HepG2 (cell line): Measurements from ENCODE around the gene PHYH. TPM values are rescaled to one million over a fixed set of nuclear protein-coding genes. Genes with fewer than 3 reads are reported as not detected.

Experiments
- ARHGAP35 ChIP-seq: sonication (generic); formaldehyde crosslinking; IDR thresholded peaks from 2 replicates; pipeline ENCODE4 v1.9.0; 2022; ENCODE audit warnings: mild to moderate bottlenecking, inconsistent platforms, moderate library complexity, missing genetic modification reagents, borderline replicate concordance
- PREB ChIP-seq: sonication (generic); formaldehyde crosslinking; IDR thresholded peaks from 2 replicates; pipeline ENCODE4 v1.4.0; 2020; ENCODE audit warnings: missing genetic modification reagents
- PTBP1 ChIP-seq: fragments of 200-400 bp; formaldehyde crosslinking; IDR thresholded peaks from 2 replicates; pipeline ENCODE4 v1.6.1; 2018; ENCODE audit warnings: low read length, low read depth; ENCODE audit not compliant: poor library complexity, severe bottlenecking
- RAD51 ChIP-seq: fragments of 450-650 bp; IDR thresholded peaks from 2 replicates; pipeline ENCODE4 v1.6.1; 2016; ENCODE audit warnings: borderline replicate concordance
- SALL2 ChIP-seq: sonication (generic); formaldehyde crosslinking; IDR thresholded peaks from 2 replicates; pipeline ENCODE4 v1.8.1; 2023; ENCODE audit warnings: mild to moderate bottlenecking, missing genetic modification reagents, inconsistent platforms
- SMAD3 ChIP-seq: sonication (generic); formaldehyde crosslinking; IDR thresholded peaks from 2 replicates; pipeline ENCODE4 v1.4.0; 2020; ENCODE audit warnings: missing genetic modification reagents
- SMAD9 ChIP-seq: sonication (generic); formaldehyde crosslinking; IDR thresholded peaks from 2 replicates; pipeline ENCODE4 v1.5.1; 2020; ENCODE audit warnings: mild to moderate bottlenecking, missing genetic modification reagents
- SP1 ChIP-seq, 2 experiments: fragments of 450-650 bp in 1 of 2; sonication (generic) in 1 of 2; formaldehyde crosslinking in 1 of 2; IDR thresholded peaks; 2 replicates each; pipeline versions ENCODE4 v1.4.0 to v1.6.1; 2016 to 2020; ENCODE audit warnings: missing genetic modification reagents in 1 of 2
- SP140L ChIP-seq: sonication (generic); formaldehyde crosslinking; IDR thresholded peaks from 2 replicates; pipeline ENCODE4 v1.4.0; 2020; ENCODE audit warnings: missing genetic modification reagents, borderline replicate concordance
- SP5 ChIP-seq: IDR thresholded peaks from 2 replicates; pipeline ENCODE4 v1.6.1; 2016; ENCODE audit warnings: low read depth, borderline replicate concordance
- YEATS4 ChIP-seq: sonication (generic); formaldehyde crosslinking; IDR thresholded peaks from 2 replicates; pipeline ENCODE4 v1.4.0; 2020; ENCODE audit warnings: missing genetic modification reagents, borderline replicate concordance
- ZBTB7A ChIP-seq: sonication (generic); formaldehyde crosslinking; IDR thresholded peaks from 2 replicates; pipeline ENCODE4 v1.8.0; 2022; ENCODE audit warnings: mild to moderate bottlenecking, missing genetic modification reagents
- ZNF274 ChIP-seq: sonication (generic); formaldehyde crosslinking; IDR thresholded peaks from 2 replicates; pipeline ENCODE4 v1.5.1; 2020; ENCODE audit warnings: mild to moderate bottlenecking, missing genetic modification reagents
- ZNF430 ChIP-seq: sonication (generic); formaldehyde crosslinking; IDR thresholded peaks from 2 replicates; pipeline ENCODE4 v1.9.0; 2021; ENCODE audit warnings: mild to moderate bottlenecking, missing genetic modification reagents
- ZNF605 ChIP-seq: sonication (generic); formaldehyde crosslinking; IDR thresholded peaks from 2 replicates; pipeline ENCODE4 v1.8.0; 2022; ENCODE audit warnings: mild to moderate bottlenecking, missing genetic modification reagents
- ZNF660 ChIP-seq: sonication (generic); formaldehyde crosslinking; IDR thresholded peaks from 2 replicates; pipeline ENCODE4 v1.5.1; 2020; ENCODE audit warnings: mild to moderate bottlenecking, low read depth, missing genetic modification reagents, borderline replicate concordance
- ZNF782 ChIP-seq: sonication (generic); formaldehyde crosslinking; IDR thresholded peaks from 2 replicates; pipeline ENCODE4 v1.4.0; 2020; ENCODE audit warnings: missing genetic modification reagents, mild to moderate bottlenecking, borderline replicate concordance
- ZNF891 ChIP-seq: sonication (generic); formaldehyde crosslinking; IDR thresholded peaks from 2 replicates; pipeline ENCODE4 v1.5.0; 2020; ENCODE audit warnings: mild to moderate bottlenecking, missing genetic modification reagents
- ZSCAN20 ChIP-seq: sonication (generic); formaldehyde crosslinking; IDR thresholded peaks from 2 replicates; pipeline ENCODE4 v1.4.0; 2020; ENCODE audit warnings: missing genetic modification reagents, mild to moderate bottlenecking, borderline replicate concordance
- ZSCAN21 ChIP-seq: sonication (generic); formaldehyde crosslinking; IDR thresholded peaks from 2 replicates; pipeline ENCODE4 v1.8.0; 2022; ENCODE audit warnings: mild to moderate bottlenecking, missing genetic modification reagents, moderate library complexity, borderline replicate concordance
- polyA plus RNA-seq, 8 experiments: library from polyadenylated mRNA; depleted of rRNA in 3 of 8; stranded (reverse) in 7 of 8; unstranded in 1 of 8; fragments of >200 nt; fragmentation: Illumina TruSeq in 4 of 8; extraction: Trizol in 4 of 8; gene quantifications; 2 replicates each; pipeline versions ENCODE4 v1.2.1 to v1.2.3, GENCODE V29; 2011 to 2016; ENCODE audit warnings: low read depth in 4 of 8, missing spikeins in 1 of 8, mixed read lengths in 1 of 8; ENCODE audit not compliant: insufficient read depth in 1 of 8
- total RNA-seq, 5 experiments: library from RNA; depleted of rRNA; stranded (reverse); fragments of >200 nt; fragmentation: Illumina TruSeq; extraction: Trizol; gene quantifications; 2 replicates each; pipeline ENCODE4 v1.2.3, GENCODE V29; 2016; ENCODE audit warnings: low read depth in 1 of 5
- TF ChIP-seq, protein P1 (sequence below): sonication (generic); formaldehyde crosslinking; IDR thresholded peaks from 2 replicates; pipeline ENCODE4 v1.5.0; 2020; ENCODE audit warnings: missing genetic modification reagents
- TF ChIP-seq, protein P2 (sequence below): sonication (generic); formaldehyde crosslinking; IDR thresholded peaks from 2 replicates; pipeline ENCODE4 v1.4.0; 2020; ENCODE audit warnings: missing genetic modification reagents, mild to moderate bottlenecking, borderline replicate concordance
- TF ChIP-seq, protein P3 (sequence below): sonication (generic); formaldehyde crosslinking; IDR thresholded peaks from 2 replicates; pipeline ENCODE4 v1.4.0; 2020; ENCODE audit warnings: missing genetic modification reagents

Gene PHYH
- total and polyA plus RNA-seq, 2 of the 13 experiments (the other 11 are each of a cell fraction or from before 2014, with no cell fraction given) = 27.2 to 34.5 TPM

GRCh38 chr10:13291821-13292773 is 7.8 kb downstream of the PHYH start (continued):
- TF ChIP-seq, protein P1, sequence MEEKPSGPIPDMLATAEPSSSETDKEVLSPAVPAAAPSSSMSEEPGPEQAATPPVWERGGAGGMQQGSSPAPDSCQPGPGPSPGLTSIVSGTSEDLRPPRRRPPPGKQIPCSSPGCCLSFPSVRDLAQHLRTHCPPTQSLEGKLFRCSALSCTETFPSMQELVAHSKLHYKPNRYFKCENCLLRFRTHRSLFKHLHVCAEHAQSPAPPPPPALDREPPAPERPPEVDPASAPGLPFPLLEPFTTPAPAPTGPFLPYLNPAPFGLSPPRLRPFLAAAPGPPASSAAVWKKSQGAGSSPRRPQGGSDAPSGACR (CRISPR knock-in tag) = no peak
- TF ChIP-seq SP5 (no peak), SP140L (CRISPR knock-in tag) (no peak), YEATS4 (CRISPR knock-in tag) (no peak), PREB (CRISPR knock-in tag) (no peak), ZSCAN21 (CRISPR knock-in tag) (no peak), SP1 (IDR thresholded peaks at IDR 0.05) (no peak), SP1 (CRISPR knock-in tag; IDR thresholded peaks at IDR 0.05) (no peak), SALL2 (CRISPR knock-in tag) (no peak), ARHGAP35 (CRISPR knock-in tag) (no peak), RAD51 (no peak), SMAD9 (CRISPR knock-in tag) (no peak), ZSCAN20 (CRISPR knock-in tag) (no peak), SMAD3 (CRISPR knock-in tag) (no peak), ZNF891 (CRISPR knock-in tag) (no peak), ZNF782 (CRISPR knock-in tag) (no peak), ZNF274 (no peak), PTBP1 (no peak), ZBTB7A (CRISPR knock-in tag) (no peak), ZNF605 (CRISPR knock-in tag) (no peak), ZNF660 (CRISPR knock-in tag) (no peak), ZNF430 (no peak)
- TF ChIP-seq, protein P2, sequence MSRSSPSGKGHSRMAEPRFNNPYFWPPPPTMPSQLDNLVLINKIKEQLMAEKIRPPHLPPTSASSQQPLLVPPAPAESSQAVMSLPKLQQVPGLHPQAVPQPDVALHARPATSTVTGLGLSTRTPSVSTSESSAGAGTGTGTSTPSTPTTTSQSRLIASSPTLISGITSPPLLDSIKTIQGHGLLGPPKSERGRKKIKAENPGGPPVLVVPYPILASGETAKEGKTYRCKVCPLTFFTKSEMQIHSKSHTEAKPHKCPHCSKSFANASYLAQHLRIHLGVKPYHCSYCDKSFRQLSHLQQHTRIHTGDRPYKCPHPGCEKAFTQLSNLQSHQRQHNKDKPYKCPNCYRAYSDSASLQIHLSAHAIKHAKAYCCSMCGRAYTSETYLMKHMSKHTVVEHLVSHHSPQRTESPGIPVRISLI (CRISPR knock-in tag) = peak; percentile 77; the same call in 1 of the 2 replicates
- TF ChIP-seq, protein P3, sequence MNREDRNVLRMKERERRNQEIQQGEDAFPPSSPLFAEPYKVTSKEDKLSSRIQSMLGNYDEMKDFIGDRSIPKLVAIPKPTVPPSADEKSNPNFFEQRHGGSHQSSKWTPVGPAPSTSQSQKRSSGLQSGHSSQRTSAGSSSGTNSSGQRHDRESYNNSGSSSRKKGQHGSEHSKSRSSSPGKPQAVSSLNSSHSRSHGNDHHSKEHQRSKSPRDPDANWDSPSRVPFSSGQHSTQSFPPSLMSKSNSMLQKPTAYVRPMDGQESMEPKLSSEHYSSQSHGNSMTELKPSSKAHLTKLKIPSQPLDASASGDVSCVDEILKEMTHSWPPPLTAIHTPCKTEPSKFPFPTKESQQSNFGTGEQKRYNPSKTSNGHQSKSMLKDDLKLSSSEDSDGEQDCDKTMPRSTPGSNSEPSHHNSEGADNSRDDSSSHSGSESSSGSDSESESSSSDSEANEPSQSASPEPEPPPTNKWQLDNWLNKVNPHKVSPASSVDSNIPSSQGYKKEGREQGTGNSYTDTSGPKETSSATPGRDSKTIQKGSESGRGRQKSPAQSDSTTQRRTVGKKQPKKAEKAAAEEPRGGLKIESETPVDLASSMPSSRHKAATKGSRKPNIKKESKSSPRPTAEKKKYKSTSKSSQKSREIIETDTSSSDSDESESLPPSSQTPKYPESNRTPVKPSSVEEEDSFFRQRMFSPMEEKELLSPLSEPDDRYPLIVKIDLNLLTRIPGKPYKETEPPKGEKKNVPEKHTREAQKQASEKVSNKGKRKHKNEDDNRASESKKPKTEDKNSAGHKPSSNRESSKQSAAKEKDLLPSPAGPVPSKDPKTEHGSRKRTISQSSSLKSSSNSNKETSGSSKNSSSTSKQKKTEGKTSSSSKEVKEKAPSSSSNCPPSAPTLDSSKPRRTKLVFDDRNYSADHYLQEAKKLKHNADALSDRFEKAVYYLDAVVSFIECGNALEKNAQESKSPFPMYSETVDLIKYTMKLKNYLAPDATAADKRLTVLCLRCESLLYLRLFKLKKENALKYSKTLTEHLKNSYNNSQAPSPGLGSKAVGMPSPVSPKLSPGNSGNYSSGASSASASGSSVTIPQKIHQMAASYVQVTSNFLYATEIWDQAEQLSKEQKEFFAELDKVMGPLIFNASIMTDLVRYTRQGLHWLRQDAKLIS (CRISPR knock-in tag) = no peak
